Upper lobe of right lung (tissue), 1 donor: Measurements from ENCODE around the gene UBE2H. TPM values are rescaled to one million over a fixed set of nuclear protein-coding genes. Genes with fewer than 3 reads are reported as not detected.

ENCODE experiments used
- ATAC-seq: fragments of 200-7000 bp; cut with Tn5 transposase; one replicate; pipeline ENCODE4 v1.9.1; 2020; ENCODE audit warnings: mild to moderate bottlenecking, moderate library complexity
- DNase-seq: peaks from one replicate; pipeline ENCODE4 v3.0.0-alpha.2; 2020
- H3K27ac ChIP-seq: fragments of 200-600 bp; one replicate; pipeline ENCODE4 v1.8.0; 2022
- H3K27me3 ChIP-seq: fragments of 200-600 bp; one replicate; pipeline ENCODE4 v1.8.0; 2022; ENCODE audit warnings: mild to moderate bottlenecking
- H3K36me3 ChIP-seq: fragments of 200-600 bp; one replicate; pipeline ENCODE4 v1.8.0; 2022
- H3K4me1 ChIP-seq: fragments of 200-600 bp; one replicate; pipeline ENCODE4 v1.8.0; 2022
- H3K4me3 ChIP-seq: fragments of 200-600 bp; one replicate; pipeline ENCODE4 v1.8.0; 2022; ENCODE audit warnings: mild to moderate bottlenecking
- H3K9me3 ChIP-seq: fragments of 200-600 bp; one replicate; pipeline ENCODE4 v1.8.0; 2022
- intact Hi-C: fragments of 100-400 bp; cut with DNase I; formaldehyde crosslinking; loops from one replicate; pipeline ENCODE4 v1.11.0; 2022
- total RNA-seq: library from RNA; stranded (reverse); fragmentation: NEBNext Ultra II Directional; extraction: Animal tissue kit (Norgen Biotek cat#: 25700); gene quantifications from one replicate; pipeline ENCODE4 v1.2.1, GENCODE V29; 2021
- TF ChIP-seq, protein P1 (sequence below): fragments of 200-600 bp; IDR thresholded peaks from one replicate; pipeline ENCODE4 v1.8.0; 2022; ENCODE audit warnings: antibody characterized with exemption
- donor health status: DM: no; HTN: yes; CAD: no; lungs with severe emphysema.

The UBE2H gene
- total RNA-seq, 1 donor from 2014 or later: 69.1 TPM

DNA sequence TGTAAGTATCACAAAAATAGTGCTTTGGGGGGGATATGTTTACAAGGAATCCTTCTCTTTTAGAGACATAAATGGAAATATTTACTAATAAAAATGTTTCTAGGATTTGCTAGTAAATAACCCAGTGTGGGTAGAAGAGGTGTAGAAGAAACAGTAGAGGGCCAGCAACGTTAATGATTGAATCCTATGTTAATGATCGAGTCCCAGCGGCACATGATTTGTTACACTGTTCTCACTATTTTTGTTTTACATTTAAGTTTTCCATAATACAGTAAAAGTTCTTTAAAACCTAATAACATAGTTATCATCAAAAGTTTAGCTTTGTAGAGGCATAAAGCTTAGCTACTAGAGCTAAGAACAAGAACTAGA lies 66.0 kb downstream of the UBE2H start:
- ATAC-seq (no peak), DNase-seq (no peak)
- Histone ChIP-seq H3K27me3 (no peaks in the 10 kb centered on the region), H3K4me1 (peaks cover 14% of the 10 kb centered on the region), H3K27ac (no peak overlapping the region), H3K4me3 (no peak overlapping the region), H3K36me3 (no peaks in the 10 kb centered on the region), H3K9me3 (no peaks in the 10 kb centered on the region)
- TF ChIP-seq, protein P1, sequence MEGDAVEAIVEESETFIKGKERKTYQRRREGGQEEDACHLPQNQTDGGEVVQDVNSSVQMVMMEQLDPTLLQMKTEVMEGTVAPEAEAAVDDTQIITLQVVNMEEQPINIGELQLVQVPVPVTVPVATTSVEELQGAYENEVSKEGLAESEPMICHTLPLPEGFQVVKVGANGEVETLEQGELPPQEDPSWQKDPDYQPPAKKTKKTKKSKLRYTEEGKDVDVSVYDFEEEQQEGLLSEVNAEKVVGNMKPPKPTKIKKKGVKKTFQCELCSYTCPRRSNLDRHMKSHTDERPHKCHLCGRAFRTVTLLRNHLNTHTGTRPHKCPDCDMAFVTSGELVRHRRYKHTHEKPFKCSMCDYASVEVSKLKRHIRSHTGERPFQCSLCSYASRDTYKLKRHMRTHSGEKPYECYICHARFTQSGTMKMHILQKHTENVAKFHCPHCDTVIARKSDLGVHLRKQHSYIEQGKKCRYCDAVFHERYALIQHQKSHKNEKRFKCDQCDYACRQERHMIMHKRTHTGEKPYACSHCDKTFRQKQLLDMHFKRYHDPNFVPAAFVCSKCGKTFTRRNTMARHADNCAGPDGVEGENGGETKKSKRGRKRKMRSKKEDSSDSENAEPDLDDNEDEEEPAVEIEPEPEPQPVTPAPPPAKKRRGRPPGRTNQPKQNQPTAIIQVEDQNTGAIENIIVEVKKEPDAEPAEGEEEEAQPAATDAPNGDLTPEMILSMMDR: no peak
- intact Hi-C loops: no loop called here

DNA sequence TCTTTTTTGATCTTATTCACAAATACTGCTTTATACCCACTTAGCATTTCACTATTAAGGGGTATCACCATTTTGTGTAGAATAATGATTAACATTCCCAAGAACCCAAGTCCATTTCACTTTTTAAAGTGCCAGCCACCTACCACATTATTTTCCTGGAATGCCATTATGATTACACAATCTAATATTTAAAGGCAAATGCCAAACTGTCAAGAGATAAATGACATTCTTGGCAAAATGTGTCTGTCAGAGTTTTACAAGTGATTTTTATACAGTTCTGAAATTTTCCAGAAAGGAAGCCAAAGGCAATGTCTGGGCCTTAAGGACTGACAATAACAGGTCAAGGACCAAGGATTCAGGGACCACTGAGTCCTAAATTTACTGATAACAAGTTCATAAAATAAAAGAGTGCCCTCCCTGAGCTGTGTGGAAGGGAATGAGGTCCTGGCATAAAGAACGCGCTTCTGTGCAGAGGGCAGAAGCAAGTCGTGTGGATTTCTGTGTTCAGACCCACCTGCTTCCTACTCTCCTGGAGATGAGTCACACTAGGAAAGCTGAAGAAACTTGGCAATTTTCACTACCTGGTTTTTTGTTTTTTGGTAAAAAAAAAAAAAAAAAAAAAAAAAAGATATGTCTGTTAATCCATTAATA lies 66.5 kb downstream of the UBE2H start:
- intact Hi-C loops: no loop called here
- Histone ChIP-seq H3K27ac (no peak overlapping the region), H3K27me3 (no peaks in the 10 kb centered on the region), H3K4me3 (no peak overlapping the region), H3K9me3 (no peaks in the 10 kb centered on the region), H3K4me1 (peaks cover 14% of the 10 kb centered on the region), H3K36me3 (no peaks in the 10 kb centered on the region)
- ATAC-seq: no peak
- no peak for DNase-seq
- TF ChIP-seq, protein P1: no peak

DNA sequence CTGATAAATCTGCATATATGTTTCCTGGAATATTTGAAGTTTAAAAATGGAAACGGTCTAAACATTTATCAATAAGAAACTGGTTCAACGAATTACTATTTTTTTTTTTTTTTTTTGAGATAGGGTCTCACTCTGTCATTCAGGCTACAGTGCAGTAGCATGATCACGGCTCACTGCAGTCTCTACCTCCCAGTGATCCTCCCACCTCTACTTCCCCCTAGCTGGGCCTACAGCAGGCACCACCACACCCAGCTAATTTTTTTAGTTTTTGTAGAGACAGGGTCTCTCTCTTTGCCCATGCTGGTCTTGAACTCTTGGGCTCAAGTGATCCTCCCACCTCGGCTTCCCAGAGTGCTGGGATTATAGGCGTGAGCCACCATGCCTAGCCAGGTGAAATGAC lies 68.3 kb downstream of the UBE2H start:
- TF ChIP-seq, protein P1: no peak
- intact Hi-C loops: no loop called here
- no peaks in the 10 kb centered on the region for H3K9me3 ChIP-seq
- H3K4me3 ChIP-seq: no peak overlapping the region
- H3K36me3 ChIP-seq: peaks cover 7% of the 10 kb centered on the region
- no peak for ATAC-seq
- peaks cover 9% of the 10 kb centered on the region for H3K4me1 ChIP-seq
- DNase-seq: no peak
- H3K27ac ChIP-seq: no peak overlapping the region
- H3K27me3 ChIP-seq: no peaks in the 10 kb centered on the region

DNA sequence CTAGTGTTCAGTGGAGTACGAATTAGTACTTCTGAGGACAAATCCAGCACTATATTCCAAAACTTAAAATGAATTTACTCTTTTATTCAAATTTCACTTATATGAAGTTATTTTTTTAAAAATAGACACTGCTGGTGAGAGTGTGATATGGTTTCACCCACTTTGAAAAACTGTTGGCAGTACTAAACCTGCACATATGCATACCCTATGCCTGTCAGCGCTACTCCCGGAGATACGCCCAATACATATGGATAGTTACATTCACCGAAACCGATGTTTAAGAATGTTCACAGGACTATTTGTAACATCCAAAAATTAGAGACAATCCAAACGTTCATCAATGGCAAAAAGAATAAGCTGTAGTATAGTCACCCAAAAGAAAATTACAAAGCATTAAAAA lies 69.6 kb downstream of the UBE2H start:
- intact Hi-C loops: no loop called here
- peaks cover 11% of the 10 kb centered on the region for H3K4me1 ChIP-seq
- no peak overlapping the region for H3K4me3 ChIP-seq
- H3K9me3 ChIP-seq: no peaks in the 10 kb centered on the region
- DNase-seq (no peak), ATAC-seq (no peak)
- no peak overlapping the region for H3K27ac ChIP-seq
- H3K27me3 ChIP-seq: no peaks in the 10 kb centered on the region
- H3K36me3 ChIP-seq: peaks cover 7% of the 10 kb centered on the region
- TF ChIP-seq, protein P1: no peak

DNA sequence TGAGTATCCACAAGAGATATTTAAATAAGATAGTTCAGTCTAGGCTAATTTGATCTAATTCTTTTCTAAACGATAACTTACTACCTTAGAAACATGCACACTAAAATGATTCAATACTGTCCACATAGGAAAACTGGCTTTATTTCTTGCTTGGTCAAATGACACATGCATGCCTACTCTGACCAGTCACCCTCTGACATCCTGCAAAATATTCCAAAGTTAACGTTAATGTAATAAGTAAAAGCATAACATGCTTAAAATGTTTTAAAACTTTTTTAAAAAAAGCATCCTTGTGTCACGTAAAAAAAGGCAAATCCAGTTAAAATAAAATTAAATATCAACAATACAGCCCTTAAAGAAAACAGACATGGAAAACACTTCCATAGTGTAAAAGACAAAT lies 70.2 kb downstream of the UBE2H start:
- Histone ChIP-seq H3K4me3 (no peak overlapping the region), H3K27me3 (no peaks in the 10 kb centered on the region), H3K36me3 (peaks cover 7% of the 10 kb centered on the region), H3K27ac (no peak overlapping the region), H3K4me1 (peaks cover 17% of the 10 kb centered on the region), H3K9me3 (no peaks in the 10 kb centered on the region)
- DNase-seq (no peak), ATAC-seq (no peak)
- intact Hi-C loops: no loop called here
- TF ChIP-seq, protein P1: no peak
